Spleen (tissue), 11 donors: ENCODE data around the gene VRK1. TPM values are rescaled to one million over a fixed set of nuclear protein-coding genes. Genes with fewer than 3 reads are reported as not detected.

Source experiments
- DNase-seq: peaks from one replicate; pipeline ENCODE4 v3.0.0-alpha.2; 2020
- H3K27ac ChIP-seq, 8 donors: fragments of 200-600 bp; sonication (generic) in 7 of 8; 1 replicate in 4 of 8; 2 replicates in 4 of 8; pipeline versions ENCODE4 v1.5.0 to v1.8.0; 2016 to 2021; ENCODE audit warnings: inconsistent platforms in 4 of 8, mild to moderate bottlenecking in 4 of 8, moderate library complexity in 1 of 8
- H3K27me3 ChIP-seq, 7 donors: fragments of 200-600 bp; sonication (generic) in 6 of 7; replicated peaks in 1 of 7; 1 replicate in 4 of 7; 2 replicates in 3 of 7; pipeline versions ENCODE4 v1.5.0 to v1.8.0; 2016 to 2021; ENCODE audit warnings: inconsistent platforms in 3 of 7, mild to moderate bottlenecking in 1 of 7
- H3K36me3 ChIP-seq, 6 donors: fragments of 200-600 bp; sonication (generic) in 5 of 6; 1 replicate in 4 of 6; 2 replicates in 2 of 6; pipeline versions ENCODE4 v1.5.0 to v1.8.0; 2016 to 2021; ENCODE audit warnings: inconsistent platforms in 2 of 6
- H3K4me1 ChIP-seq, 6 donors: fragments of 200-600 bp; sonication (generic) in 5 of 6; 1 replicate in 3 of 6; 2 replicates in 3 of 6; pipeline versions ENCODE4 v1.5.0 to v1.8.0; 2016 to 2021; ENCODE audit warnings: inconsistent platforms in 3 of 6
- H3K4me3 ChIP-seq, 8 donors: fragments of 200-600 bp; sonication (generic) in 7 of 8; 1 replicate in 4 of 8; 2 replicates in 4 of 8; pipeline versions ENCODE4 v1.5.0 to v1.8.0; 2016 to 2021; ENCODE audit warnings: inconsistent platforms in 4 of 8, mild to moderate bottlenecking in 4 of 8, moderate library complexity in 2 of 8
- H3K9me3 ChIP-seq, 8 donors: fragments of 200-600 bp; sonication (generic) in 7 of 8; 1 replicate in 4 of 8; 2 replicates in 4 of 8; pipeline versions ENCODE4 v1.5.0 to v1.8.0; 2016 to 2021; ENCODE audit warnings: inconsistent platforms in 4 of 8
- CTCF ChIP-seq, 11 experiments: fragments of 200-600 bp in 7 of 11; fragments of 450-650 bp in 4 of 11; sonication (generic) in 4 of 11; IDR thresholded peaks in 8 of 11; conservative IDR thresholded peaks in 3 of 11; 1 replicate in 7 of 11; 2 replicates in 4 of 11; pipeline versions ENCODE4 v1.4.0 to v1.8.0; 2016 to 2021; ENCODE audit warnings: antibody characterized with exemption in 11 of 11, inconsistent platforms in 4 of 11, mild to moderate bottlenecking in 1 of 11
- POLR2A ChIP-seq, 3 donors: fragments of 450-650 bp; IDR thresholded peaks; one replicate each; pipeline ENCODE4 v1.5.1; 2017; ENCODE audit warnings: antibody characterized with exemption in 3 of 3, mild to moderate bottlenecking in 1 of 3
- POLR2AphosphoS5 ChIP-seq, 3 donors: sonication (generic); formaldehyde crosslinking; IDR thresholded peaks; one replicate each; pipeline ENCODE4 v1.5.1; 2017; ENCODE audit warnings: antibody characterized with exemption in 3 of 3
- WGBS, 5 donors: extraction: QIAGEN DNeasy Blood & Tissue Kit in 3 of 5; methylation state at CpG; one replicate each; pipeline versions ENCODE4 v1.1.5 to v1.1.7; 2013 to 2018; 5-methylcytosine and 5-hydroxymethylcytosine counted together
- intact Hi-C: fragments of 100-400 bp; cut with DNase I; formaldehyde crosslinking; loops from one replicate; pipeline ENCODE4 v1.15.0; 2023; ENCODE audit warnings: low total_unique reads
- polyA plus RNA-seq, 3 donors: library from polyadenylated mRNA; stranded (reverse); fragments of 200-250 nt; gene quantifications; one replicate each; pipeline ENCODE4 v1.2.1, GENCODE V29; 2013
- total RNA-seq, 7 donors: library from RNA; depleted of rRNA in 3 of 7; stranded (reverse); fragments of >200 nt in 3 of 7; fragmentation: NEBNext Ultra II Directional in 4 of 7; extraction: Animal tissue kit (Norgen Biotek cat#: 25700) in 4 of 7; gene quantifications; one replicate each; pipeline versions ENCODE4 v1.1.0 to v1.2.1, GENCODE V29; 2016 to 2021
- donor health status: healthy with polysubstance abuse.
- donor health status: DM: no; HTN: no; CAD: no; lungs with moderate emphysema.
- donor health status: DM: no; HTN: no; CAD: no.
- donor health status: Bipolar disorder and iron deficiency.
- donor health status: healthy.
- donor health status: DM: no; HTN: no; CAD: no.
- donor health status: DM: yes; HTN: yes; CAD: no.

Gene VRK1
- total and polyA plus RNA-seq, 10 donors: 16.1 to 48.5 (median 29.4) TPM

GRCh38 chr14:96824283-96824682 lies 27.1 kb downstream of the VRK1 start:
- TF ChIP-seq CTCF (IDR thresholded peaks at IDR 0.05 in 8 of 11, conservative IDR thresholded peaks at IDR 0.05 in 3 of 11) (no peak), POLR2A (IDR thresholded peaks at IDR 0.05) (no peak), POLR2AphosphoS5 (IDR thresholded peaks at IDR 0.05) (no peak)
- Histone ChIP-seq H3K9me3 (peaks cover 0 to 10% (median 5%) of the 10 kb centered on the region in 8 donors), H3K4me1 (peaks cover 0 to 24% (median 10%) of the 10 kb centered on the region in 6 donors), H3K27ac (no peak overlapping the region), H3K36me3 (no peaks in the 10 kb centered on the region), H3K27me3 (no peaks in the 10 kb centered on the region), H3K4me3 (no peak overlapping the region)
- intact Hi-C loops: no loop called here
- DNase-seq: no peak
- 87 to 95% (median 92%) methylated on average over 3 of the region's 3 CpGs for WGBS, 5 donors

- Histone ChIP-seq H3K27me3 (no peaks in the 10 kb centered on the region), H3K4me1 (peaks cover 0 to 16% (median 10%) of the 10 kb centered on the region in 6 donors), H3K4me3 (no peak overlapping the region), H3K36me3 (no peaks in the 10 kb centered on the region), H3K27ac (no peak overlapping the region), H3K9me3 (peaks cover 0 to 23% (median 12%) of the 10 kb centered on the region in 8 donors)
- no peak for TF ChIP-seq CTCF (IDR thresholded peaks at IDR 0.05 in 8 of 11, conservative IDR thresholded peaks at IDR 0.05 in 3 of 11)
- no peak for TF ChIP-seq POLR2AphosphoS5 (IDR thresholded peaks at IDR 0.05)
- no peak for TF ChIP-seq POLR2A (IDR thresholded peaks at IDR 0.05)
- intact Hi-C loops: no loop called here
- WGBS, 5 donors: 58 to 89% (median 66%) methylated on average over 2 of the region's 2 CpGs
- no peak for DNase-seq
Observed at GRCh38 chr14:96826818-96827217, 29.6 kb downstream of the VRK1 start.

GRCh38 chr14:96827290-96827689 lies 30.1 kb downstream of the VRK1 start:
- no peak for DNase-seq
- intact Hi-C loops: no loop called here
- Histone ChIP-seq H3K9me3 (peaks cover 0 to 23% (median 12%) of the 10 kb centered on the region in 8 donors), H3K27ac (no peak overlapping the region), H3K36me3 (no peaks in the 10 kb centered on the region), H3K4me3 (no peak overlapping the region), H3K27me3 (no peaks in the 10 kb centered on the region), H3K4me1 (peaks cover 0 to 16% (median 10%) of the 10 kb centered on the region in 6 donors)
- 77 to 93% (median 84%) methylated on average over 3 of the region's 3 CpGs for WGBS, 5 donors
- TF ChIP-seq POLR2AphosphoS5 (IDR thresholded peaks at IDR 0.05) (no peak), CTCF (IDR thresholded peaks at IDR 0.05 in 8 of 11, conservative IDR thresholded peaks at IDR 0.05 in 3 of 11) (no peak), POLR2A (IDR thresholded peaks at IDR 0.05) (no peak)

- intact Hi-C loops: no loop called here
- 90 to 100% (median 97%) methylated on average over 1 of the region's 1 CpG for WGBS, 5 donors
- no peak for DNase-seq
- Histone ChIP-seq H3K36me3 (peaks cover 0 to 17% (median 8%) of the 10 kb centered on the region in 6 donors), H3K4me1 (peaks cover 0 to 16% (median 10%) of the 10 kb centered on the region in 6 donors), H3K27me3 (no peaks in the 10 kb centered on the region), H3K27ac (no peak overlapping the region), H3K4me3 (no peak overlapping the region), H3K9me3 (peaks cover 0 to 23% (median 12%) of the 10 kb centered on the region in 8 donors)
- TF ChIP-seq POLR2AphosphoS5 (IDR thresholded peaks at IDR 0.05): no peak
- TF ChIP-seq CTCF (IDR thresholded peaks at IDR 0.05 in 8 of 11, conservative IDR thresholded peaks at IDR 0.05 in 3 of 11): no peak
- TF ChIP-seq POLR2A (IDR thresholded peaks at IDR 0.05): no peak
Observed at GRCh38 chr14:96829791-96830190, 32.6 kb downstream of the VRK1 start.
